ENCODE results near the gene PLXNC1.
A peak's percentile ranks its signal among the peaks of the same experiment; 100 is the strongest.

PLXNC1 gene

GRCh38 chr12:94133964-94134795 is 14.2 kb upstream of the PLXNC1 start:
- no peak for DNase-seq (ENCODE audit: low read depth in 2 of 2)

- DNase-seq (ENCODE audit: low read depth in 2 of 2): no peak
Measured at GRCh38 chr12:94135896-94136295, 12.5 kb upstream of the PLXNC1 start.

- no peak for DNase-seq (ENCODE audit: low read depth in 2 of 2)
Measured at GRCh38 chr12:94139816-94140215, 8.6 kb upstream of the PLXNC1 start.

- peak; percentile 33 to 50 for DNase-seq (ENCODE audit: low read depth in 2 of 2)
Measured at GRCh38 chr12:94140556-94140955, 7.8 kb upstream of the PLXNC1 start.

GRCh38 chr12:94141004-94141764 is 7.2 kb upstream of the PLXNC1 start:
- DNase-seq (ENCODE audit: low read depth in 2 of 2): no peak

- DNase-seq (ENCODE audit: low read depth in 2 of 2): no peak
Measured at GRCh38 chr12:94141892-94142291, 6.5 kb upstream of the PLXNC1 start.

GRCh38 chr12:94143438-94143837 is 4.9 kb upstream of the PLXNC1 start:
- DNase-seq (ENCODE audit: low read depth in 2 of 2): no peak

GRCh38 chr12:94143951-94144350 is 4.4 kb upstream of the PLXNC1 start:
- no peak for DNase-seq (ENCODE audit: low read depth in 2 of 2)

- DNase-seq (ENCODE audit: low read depth in 2 of 2): no peak
Measured at GRCh38 chr12:94144781-94145180, 3.6 kb upstream of the PLXNC1 start.

GRCh38 chr12:94145191-94145983 is 3.0 kb upstream of the PLXNC1 start:
- DNase-seq (ENCODE audit: low read depth in 2 of 2): no peak

GRCh38 chr12:94146166-94146936 is 2.0 kb upstream of the PLXNC1 start:
- no peak for DNase-seq (ENCODE audit: low read depth in 2 of 2)

GRCh38 chr12:94147387-94147990 is 888 bp upstream of the PLXNC1 start:
- DNase-seq (ENCODE audit: low read depth in 2 of 2): no peak

GRCh38 chr12:94148739-94149118 is 352 bp downstream of the PLXNC1 start:
- no peak for DNase-seq (ENCODE audit: low read depth in 2 of 2)

GRCh38 chr12:94149119-94149780 is 873 bp downstream of the PLXNC1 start:
- no peak for DNase-seq (ENCODE audit: low read depth in 2 of 2)

- DNase-seq (ENCODE audit: low read depth in 2 of 2): no peak
Measured at GRCh38 chr12:94149781-94150239, 1.4 kb downstream of the PLXNC1 start.

GRCh38 chr12:94150240-94151121 is 2.1 kb downstream of the PLXNC1 start:
- no peak for DNase-seq (ENCODE audit: low read depth in 2 of 2)

- no peak for DNase-seq (ENCODE audit: low read depth in 2 of 2)
Measured at GRCh38 chr12:94151582-94151981, 3.2 kb downstream of the PLXNC1 start.

GRCh38 chr12:94152292-94153078 is 4.1 kb downstream of the PLXNC1 start:
- no peak for DNase-seq (ENCODE audit: low read depth in 2 of 2)

GRCh38 chr12:94157181-94157580 is 8.8 kb downstream of the PLXNC1 start:
- no peak for DNase-seq (ENCODE audit: low read depth in 2 of 2)
